PC-9 (cell line): Measurements from ENCODE around the gene PHF8. TPM values are rescaled to one million over a fixed set of nuclear protein-coding genes. Genes with fewer than 3 reads are reported as not detected.

Source experiments
- BruUV-seq: library from RNA; stranded (reverse); fragments of 400-500 nt; replicated peaks from 2 replicates; lab custom pipeline; 2021; lab: Mats Ljungman, UMichigan
- CTCF ChIA-PET: fragments of 300-600 bp; sonication (Branson Sonifier 250); formaldehyde crosslinking; loops from one replicate; lab custom pipeline; 2022; ENCODE audit warnings: antibody characterized with exemption; lab: Charles Lee
- POLR2A ChIA-PET: fragments of 300-600 bp; sonication (Branson Sonifier 250); formaldehyde crosslinking; loops from one replicate; lab custom pipeline; 2022; ENCODE audit warnings: antibody characterized with exemption; ENCODE audit not compliant: unreplicated experiment; lab: Charles Lee
- DNase-seq, 2 experiments: peaks; one replicate each; pipeline versions ENCODE4 v3.0.0 to v3.0.0-alpha.2; 2015 to 2022; ENCODE audit warnings: mixed read lengths in 1 of 2
- H2AFZ ChIP-seq: fragments of 200-600 bp; sonication (generic); 2 replicates; pipeline ENCODE4 v1.8.1; 2017; ENCODE audit warnings: antibody characterized with exemption
- H3F3A ChIP-seq: fragments of 200-600 bp; sonication (generic); 2 replicates; pipeline ENCODE4 v1.8.1; 2017; ENCODE audit warnings: antibody characterized with exemption, mild to moderate bottlenecking, low read depth; ENCODE audit not compliant: insufficient read depth
- H3K27ac ChIP-seq: fragments of 200-600 bp; sonication (generic); 2 replicates; pipeline ENCODE4 v1.6.1; 2016; ENCODE audit warnings: mixed run types
- H3K27me3 ChIP-seq: fragments of 200-600 bp; sonication (generic); 2 replicates; pipeline ENCODE4 v1.6.1; 2016; ENCODE audit warnings: low read depth, mixed run types; ENCODE audit not compliant: insufficient read depth
- H3K36me3 ChIP-seq: fragments of 200-600 bp; sonication (generic); 2 replicates; pipeline ENCODE4 v1.6.1; 2016; ENCODE audit warnings: low read depth, mixed run types
- H3K4me1 ChIP-seq: fragments of 200-600 bp; sonication (generic); replicated peaks from 2 replicates; pipeline ENCODE4 v1.6.1; 2016; ENCODE audit warnings: mixed run types; ENCODE audit not compliant: insufficient read depth
- H3K4me2 ChIP-seq: fragments of 200-600 bp; sonication (generic); 2 replicates; pipeline ENCODE4 v1.6.1; 2017; ENCODE audit warnings: mixed run types
- H3K4me3 ChIP-seq: fragments of 200-600 bp; sonication (generic); 2 replicates; pipeline ENCODE4 v1.6.1; 2016; ENCODE audit warnings: mixed run types
- H3K79me2 ChIP-seq: fragments of 200-600 bp; sonication (generic); 2 replicates; pipeline ENCODE4 v1.6.1; 2017; ENCODE audit warnings: low read depth, mixed run types
- H3K9me2 ChIP-seq: fragments of 200-600 bp; sonication (generic); 2 replicates; pipeline ENCODE4 v1.8.1; 2017; ENCODE audit warnings: mild to moderate bottlenecking; ENCODE audit not compliant: insufficient read depth
- H3K9me3 ChIP-seq: fragments of 200-600 bp; sonication (generic); 2 replicates; pipeline ENCODE4 v1.8.1; 2016; ENCODE audit warnings: low read depth; ENCODE audit not compliant: insufficient read depth
- H4K20me1 ChIP-seq: fragments of 200-600 bp; sonication (generic); 2 replicates; pipeline ENCODE4 v1.8.1; 2017; ENCODE audit not compliant: insufficient read depth
- CTCF ChIP-seq: fragments of 200-600 bp; sonication (generic); conservative IDR thresholded peaks from 2 replicates; pipeline ENCODE4 v1.6.1; 2017; ENCODE audit warnings: mixed run types, antibody characterized with exemption, mild to moderate bottlenecking, moderate library complexity
- EZH2 ChIP-seq: fragments of 200-600 bp; sonication (generic); IDR thresholded peaks from 2 replicates; pipeline ENCODE4 v1.8.0; 2017; ENCODE audit warnings: antibody characterized with exemption, low read depth
- intact Hi-C: fragments of 100-400 bp; cut with micrococcal nuclease; formaldehyde crosslinking; loops from one replicate; pipeline ENCODE4 v1.10.0; 2022; ENCODE audit not compliant: unreplicated experiment
- total RNA-seq: library from RNA; stranded (reverse); gene quantifications from 2 replicates; pipeline ENCODE4 v1.2.3, GENCODE V29; 2021

PHF8 gene
- total RNA-seq, 1 experiment from 2014 or later = 40.0 TPM

DNA sequence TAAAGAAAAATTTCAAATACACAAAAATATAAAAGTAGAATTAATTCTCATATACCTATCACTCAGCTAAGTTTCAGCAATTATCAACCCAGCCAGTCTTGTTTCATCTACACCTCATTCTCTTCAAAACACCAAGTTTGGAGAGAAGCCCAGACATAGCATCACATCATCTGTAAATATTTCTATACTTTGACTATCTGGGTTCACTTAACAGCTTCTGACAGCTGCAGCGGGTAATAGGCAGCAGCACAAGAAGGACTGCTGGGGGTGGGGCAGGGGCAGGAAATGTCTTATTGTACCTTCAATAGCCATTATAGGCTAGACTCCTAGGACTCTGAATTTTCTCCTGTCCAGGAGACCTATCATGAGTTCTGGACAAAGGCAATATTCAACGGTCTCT is 54.1 kb downstream of the PHF8 start:
- Histone ChIP-seq H3K27ac (no peak overlapping the region), H3K4me3 (no peak overlapping the region), H3K79me2 (no peaks in the 10 kb centered on the region), H2AFZ (no peak overlapping the region), H3F3A (no peaks in the 10 kb centered on the region), H3K9me2 (no peaks in the 10 kb centered on the region), H3K27me3 (no peaks in the 10 kb centered on the region), H4K20me1 (no peaks in the 10 kb centered on the region), H3K36me3 (no peaks in the 10 kb centered on the region; the same call in 1 of the 2 replicates), H3K9me3 (no peaks in the 10 kb centered on the region), H3K4me2 (no peak overlapping the region), H3K4me1 (no peaks in the 10 kb centered on the region)
- CTCF ChIA-PET = no interaction called here
- BruUV-seq = no TSS peak
- TF ChIP-seq CTCF = no peak
- TF ChIP-seq EZH2 = no peak
- POLR2A ChIA-PET = no interaction called here
- intact Hi-C loops = no loop called here
- DNase-seq = no peak

DNA sequence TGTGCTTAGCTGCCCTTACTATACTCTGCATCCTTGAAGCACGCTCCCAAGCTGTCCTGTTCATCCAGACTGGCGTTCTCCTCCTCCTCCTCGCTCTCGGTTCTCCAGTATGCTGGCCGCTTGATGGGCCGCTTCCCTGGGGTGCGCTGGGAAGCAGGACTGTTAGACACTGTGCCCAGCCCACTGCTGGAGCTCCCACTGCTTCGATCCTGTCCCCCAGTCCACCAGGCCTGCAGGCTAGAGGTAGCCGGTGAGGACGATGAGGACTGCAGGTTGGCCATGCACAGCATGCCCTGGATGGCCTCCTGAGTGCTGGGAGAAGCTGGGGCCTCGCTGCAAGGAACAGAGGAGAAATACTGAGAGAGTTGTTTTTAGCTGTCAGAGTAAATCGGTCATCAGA is 59.4 kb downstream of the PHF8 start:
- no peaks in the 10 kb centered on the region for H3K36me3 ChIP-seq
- TF ChIP-seq EZH2 = no peak
- no peak for TF ChIP-seq CTCF

DNA sequence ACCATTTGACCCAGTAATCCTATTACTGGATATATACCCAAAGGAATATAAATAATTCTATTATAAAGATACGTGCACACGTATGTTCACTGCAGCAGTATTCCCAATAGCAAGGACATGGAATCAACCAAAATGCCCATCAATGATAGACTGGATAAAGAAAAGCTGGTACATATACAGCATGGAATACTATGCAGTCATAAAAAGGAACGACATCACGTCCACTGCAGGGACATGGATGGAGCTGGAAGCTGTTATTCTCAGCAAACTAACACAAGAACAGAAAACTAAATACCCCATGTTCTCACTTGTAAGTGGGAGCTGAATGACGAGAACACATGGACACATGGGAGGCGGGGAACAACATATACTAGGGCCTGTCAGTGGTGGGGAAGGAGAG is 69.7 kb downstream of the PHF8 start:
- intact Hi-C loops = no loop called here
- POLR2A ChIA-PET = no interaction called here
- no peak overlapping the region for H3K27ac ChIP-seq

More for the DNA sequence above, 59.4 kb downstream of the PHF8 start:
- Histone ChIP-seq H3K27me3 (no peaks in the 10 kb centered on the region), H3K9me3 (no peaks in the 10 kb centered on the region), H3K9me2 (no peaks in the 10 kb centered on the region), H3K4me3 (no peak overlapping the region), H2AFZ (no peak overlapping the region), H3K79me2 (no peaks in the 10 kb centered on the region), H3K27ac (no peak overlapping the region), H4K20me1 (no peaks in the 10 kb centered on the region), H3F3A (no peaks in the 10 kb centered on the region), H3K4me2 (no peak overlapping the region), H3K4me1 (no peaks in the 10 kb centered on the region)
- no peak for DNase-seq
- ChIA-PET POLR2A (no interaction called here), CTCF (no interaction called here)
- BruUV-seq = no TSS peak
- intact Hi-C loops = no loop called here

More for the DNA sequence above, 69.7 kb downstream of the PHF8 start:
- no peaks in the 10 kb centered on the region for H3K9me2 ChIP-seq
- no peak overlapping the region for H3K4me3 ChIP-seq
- no peak for DNase-seq
- TF ChIP-seq EZH2 (no peak), CTCF (no peak)
- no peaks in the 10 kb centered on the region for H3K9me3 ChIP-seq
- no peak overlapping the region for H2AFZ ChIP-seq
- H3K27me3 ChIP-seq = no peaks in the 10 kb centered on the region
- no peaks in the 10 kb centered on the region for H4K20me1 ChIP-seq
- no peaks in the 10 kb centered on the region; the same call in 1 of the 2 replicates for H3K36me3 ChIP-seq
- no peak overlapping the region for H3K4me2 ChIP-seq
- CTCF ChIA-PET = no interaction called here
- H3K79me2 ChIP-seq = no peaks in the 10 kb centered on the region
- no TSS peak for BruUV-seq
- H3K4me1 ChIP-seq = no peaks in the 10 kb centered on the region
- H3F3A ChIP-seq = no peaks in the 10 kb centered on the region
